ENCODE results near the gene SHISA8.

The SHISA8 gene

GRCh38 chr22:41863472-41863871, 51.4 kb downstream of the SHISA8 start:
- Histone ChIP-seq H3K27ac (ENCODE audit: extremely low read depth, low read depth, low read length) (0 out of 2 replicates have a peak overlapping the region, but pooled peaks have one; percentile 55), H3K9me3 (ENCODE audit: control insufficient read depth, insufficient read depth, low read depth, low read length) (no peaks in the 10 kb centered on the region)
- CTCF ChIA-PET = interaction anchor here (1.1 to 2.8 kb wide), 4 partner anchors 10 to 166 kb away, joined by 5 to 22 read pairs (median 9); no protein-coding TSS in a partner anchor

GRCh38 chr22:41862530-41863266, 52.2 kb downstream of the SHISA8 start:
- peaks cover 15% of the 10 kb centered on the region for H3K4me1 ChIP-seq (ENCODE audit: control insufficient read depth, insufficient read depth, low read length)
- no peak for TF ChIP-seq GLI2 (tag by site-specific recombination; IDR thresholded peaks at IDR 0.05; ENCODE audit: borderline replicate concordance, low read depth)
- TF ChIP-seq ZNF169 (tag by site-specific recombination; IDR thresholded peaks at IDR 0.05) = no peak
- TF ChIP-seq EGR2 (tag by site-specific recombination; IDR thresholded peaks at IDR 0.05; ENCODE audit: low read depth) = peak; percentile 97
- TF ChIP-seq ZNF596 (tag by site-specific recombination; IDR thresholded peaks at IDR 0.05) = no peak
- TF ChIP-seq ZFHX2 (tag by site-specific recombination; conservative IDR thresholded peaks at IDR 0.05) = peak; percentile 92
- TF ChIP-seq PRDM4 (tag by site-specific recombination; IDR thresholded peaks at IDR 0.05) = no peak
- peak; percentile 69 for TF ChIP-seq ZBTB20 (tag by site-specific recombination; IDR thresholded peaks at IDR 0.05)
- TF ChIP-seq KLF1 (tag by site-specific recombination; IDR thresholded peaks at IDR 0.05) = no peak
- H3K27ac ChIP-seq (ENCODE audit: extremely low read depth, low read depth, low read length) = peak overlapping the region; percentile 55
- ChIA-PET POLR2A (interaction anchor here (0.6 to 0.9 kb wide), 3 partner anchors 62 to 84 kb away, joined by 3 to 5 read pairs (median 4); partner anchors contain the start of genes CCDC134 and CENPM), CTCF (interaction anchor here (0.6 to 2.8 kb wide), 8 partner anchors 20 to 165 kb away, joined by 3 to 22 read pairs (median 5); no protein-coding TSS in a partner anchor)
- no peaks in the 10 kb centered on the region for H3K9me3 ChIP-seq (ENCODE audit: control insufficient read depth, insufficient read depth, low read depth, low read length)
- H3K36me3 ChIP-seq (ENCODE audit: control insufficient read depth in 2 of 2, insufficient read depth in 1 of 2, low read length in 2 of 2) = peaks cover 8 to 12% of the 10 kb centered on the region in 2 experiments
- H3K4me3 ChIP-seq (ENCODE audit: low read depth, low read length) = no peak overlapping the region

More at GRCh38 chr22:41863472-41863871, 51.4 kb downstream of the SHISA8 start:
- no peak overlapping the region for H3K4me3 ChIP-seq (ENCODE audit: low read depth, low read length)
- peaks cover 13% of the 10 kb centered on the region for H3K4me1 ChIP-seq (ENCODE audit: control insufficient read depth, insufficient read depth, low read length)
- TF ChIP-seq ZNF701 (tag by site-specific recombination; IDR thresholded peaks at IDR 0.05) (no peak), KLF1 (tag by site-specific recombination; IDR thresholded peaks at IDR 0.05) (no peak), ZNF791 (tag by site-specific recombination; IDR thresholded peaks at IDR 0.05) (no peak), KLF9 (tag by site-specific recombination; IDR thresholded peaks at IDR 0.05; ENCODE audit: low read depth) (no peak), ZSCAN30 (tag by site-specific recombination; IDR thresholded peaks at IDR 0.05) (no peak), ZNF248 (tag by site-specific recombination; IDR thresholded peaks at IDR 0.05) (no peak), ZNF626 (tag by site-specific recombination; IDR thresholded peaks at IDR 0.05) (no peak), INSM2 (tag by site-specific recombination; IDR thresholded peaks at IDR 0.05) (no peak), RBAK (tag by site-specific recombination; IDR thresholded peaks at IDR 0.05) (no peak), ZNF362 (tag by site-specific recombination; IDR thresholded peaks at IDR 0.05) (no peak), ZNF416 (tag by site-specific recombination; IDR thresholded peaks at IDR 0.05) (no peak), ZNF341 (tag by site-specific recombination; IDR thresholded peaks at IDR 0.05; ENCODE audit: low read depth) (no peak), EGR2 (tag by site-specific recombination; IDR thresholded peaks at IDR 0.05; ENCODE audit: low read depth) (no peak)
- POLR2A ChIA-PET = interaction anchor here (0.6 to 1.0 kb wide), 2 partner anchors 44 to 175 kb away, joined by 3 to 4 read pairs; partner anchors contain the start of gene SNU13
- H3K36me3 ChIP-seq (ENCODE audit: control insufficient read depth in 2 of 2, insufficient read depth in 1 of 2, low read length in 2 of 2) = peaks cover 16 to 19% of the 10 kb centered on the region in 2 experiments

All from HEK293 (cell line).